ENCODE measurements around the gene SLC1A4.

GRCh38 chr2:64945973-64946768 lies 43.0 kb upstream of the SLC1A4 start:
- TF ChIP-seq CTCF (IDR thresholded peaks at IDR 0.05): no peak
- TF ChIP-seq POLR2AphosphoS5 (IDR thresholded peaks at IDR 0.05): no peak

Measured in breast epithelium (tissue), 3 donors.